Islet of Langerhans (tissue), 1 donor: ENCODE data around the gene YARS1.
"Not testable (repeated sequence)": the region's sequence is repeated elsewhere in the genome, so short reads cannot be mapped to it uniquely, and the experiment has no call there.

Experiments
- FAIRE-seq: peaks from one replicate; lab custom pipeline; 2011; peaks lifted over from hg19 to GRCh38; lab: Jason Lieb, UNC

Gene YARS1

DNA sequence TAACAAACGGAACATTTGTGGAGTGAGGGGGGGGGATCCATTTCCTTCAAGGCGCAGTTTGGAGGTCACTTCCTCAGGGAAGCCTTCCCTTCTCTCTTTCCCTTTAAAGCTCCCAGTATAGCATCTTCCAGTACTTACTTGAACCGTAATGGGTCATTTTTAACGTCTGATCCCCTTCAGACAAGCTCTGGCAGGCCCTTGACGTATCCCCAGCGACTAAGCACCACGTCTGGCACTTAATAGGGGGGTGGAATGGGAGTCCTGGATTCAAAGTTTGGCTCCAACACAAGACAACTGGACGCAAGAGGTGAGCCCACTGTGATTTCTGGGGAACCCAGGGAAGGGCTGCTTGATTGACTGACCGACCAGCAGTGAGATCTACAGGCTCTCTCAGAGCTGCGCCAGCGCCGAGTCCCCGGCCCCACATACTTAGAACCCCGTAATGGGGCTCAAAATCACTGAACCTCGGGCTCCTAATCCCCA is 441 bp downstream of the YARS1 start:
- FAIRE-seq, result no peak

DNA sequence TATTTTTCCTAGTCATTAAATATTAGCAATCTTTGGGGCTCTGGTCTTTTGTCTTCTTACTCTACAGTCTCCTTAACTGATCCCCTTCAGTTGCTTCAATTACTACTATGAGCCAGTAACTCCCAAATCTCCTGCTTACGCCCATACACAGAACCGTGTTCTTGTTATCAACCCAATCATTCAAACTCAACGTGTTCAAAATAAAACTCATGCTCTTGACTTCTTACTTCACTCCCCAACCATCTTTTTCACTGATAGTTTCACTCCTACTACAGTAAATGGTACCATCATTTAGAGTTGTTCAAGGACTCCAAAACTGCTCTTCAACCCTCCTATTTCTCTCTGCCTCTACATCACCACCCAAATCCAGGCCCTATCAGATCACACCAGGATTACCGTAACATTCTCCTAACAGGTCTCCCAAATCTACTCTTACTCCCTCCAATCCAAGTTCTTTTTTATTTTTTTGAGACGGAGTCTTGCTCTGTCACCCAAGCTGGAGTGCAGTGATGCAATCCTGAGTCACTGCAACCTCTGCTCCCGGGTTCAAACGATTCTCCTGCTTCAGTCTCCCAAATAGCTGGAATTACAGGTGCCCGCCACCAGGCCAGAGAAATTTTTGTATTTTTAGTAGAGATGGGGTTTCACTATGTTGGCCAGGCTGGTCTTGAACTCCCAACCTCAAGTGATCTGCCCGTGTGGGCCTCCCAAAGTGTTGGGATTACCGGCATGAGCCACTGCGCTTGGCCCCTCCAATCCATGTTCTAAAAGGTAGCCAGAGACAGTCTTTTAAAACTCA is 3.0 kb downstream of the YARS1 start:
- no peak for FAIRE-seq

DNA sequence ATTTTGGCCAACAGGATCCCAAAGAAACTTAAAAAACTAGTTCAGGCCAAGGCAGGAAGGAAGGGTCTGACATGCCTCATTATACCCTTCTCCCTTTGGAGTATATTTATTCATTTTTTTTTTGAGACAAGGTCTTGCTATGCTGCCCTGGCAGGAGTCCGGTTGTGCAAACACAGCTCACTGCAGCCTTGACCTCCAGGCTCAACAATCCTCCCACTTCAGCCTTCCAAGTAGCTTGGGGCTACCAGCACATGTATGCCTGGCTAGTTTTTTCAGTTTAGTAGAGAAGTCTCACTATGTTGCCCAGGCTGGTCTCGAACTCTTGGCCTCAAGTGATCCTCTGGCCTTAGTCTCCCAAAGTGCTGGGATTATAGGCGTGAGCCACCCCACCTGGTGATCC is 5.2 kb downstream of the YARS1 start:
- FAIRE-seq, result no peak

DNA sequence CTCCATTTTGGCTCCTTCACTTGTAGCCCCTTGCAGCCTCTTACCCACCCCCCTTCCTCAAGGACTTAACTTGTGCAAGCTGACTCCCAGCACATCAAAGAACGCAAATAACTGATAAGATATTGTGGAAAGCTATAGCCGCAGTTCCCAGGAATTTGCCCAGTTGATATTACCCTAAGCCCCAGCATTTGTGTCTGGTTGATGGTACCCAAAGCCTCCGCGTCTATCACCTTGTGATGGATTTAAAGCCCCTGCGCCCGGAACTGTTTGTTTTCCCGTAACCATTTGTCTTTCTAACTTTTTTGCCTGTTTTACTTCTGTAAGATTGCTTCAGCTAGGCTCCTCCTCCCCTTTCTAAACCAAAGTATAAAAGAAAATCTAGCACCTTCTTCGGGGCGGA is 5.9 kb downstream of the YARS1 start:
- no peak for FAIRE-seq

DNA sequence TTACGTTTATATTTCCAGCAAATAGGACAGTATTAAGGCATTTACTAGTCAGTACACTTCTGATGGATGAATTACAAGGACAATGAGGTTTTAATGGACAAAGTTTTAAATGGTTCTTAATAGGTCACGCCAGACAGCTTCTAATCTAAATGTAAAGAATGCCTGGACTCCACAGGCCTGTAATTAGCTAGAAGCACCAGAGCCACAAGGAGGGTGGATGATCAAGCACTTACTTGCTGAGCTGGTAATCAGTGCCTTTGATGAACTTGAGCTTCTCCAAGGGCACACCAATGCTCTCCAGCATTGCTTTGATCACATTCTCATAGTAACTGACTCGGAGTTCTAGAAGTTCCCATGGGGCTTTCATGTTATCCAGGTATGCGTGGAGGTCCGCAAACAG is 6.8 kb downstream of the YARS1 start:
- FAIRE-seq, result no peak

DNA sequence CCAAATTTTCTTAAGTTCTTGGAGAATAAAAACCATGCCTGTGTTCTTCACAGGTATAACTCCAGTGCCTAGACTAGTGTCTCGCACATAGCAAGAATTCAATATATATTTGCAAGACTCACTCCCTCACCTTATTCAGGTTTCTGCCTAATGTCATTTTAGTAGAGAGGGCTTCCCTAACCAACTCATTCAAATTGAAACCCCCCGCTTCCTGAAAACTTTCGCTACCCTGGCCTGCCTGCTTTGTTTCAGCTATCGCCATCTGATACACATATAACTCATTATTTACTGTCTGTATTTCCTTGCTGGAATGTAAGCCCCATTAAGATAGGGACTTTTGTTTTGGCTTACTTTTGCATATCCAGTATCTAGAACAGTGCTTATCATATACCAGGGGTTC is 8.6 kb downstream of the YARS1 start:
- FAIRE-seq, result no peak

DNA sequence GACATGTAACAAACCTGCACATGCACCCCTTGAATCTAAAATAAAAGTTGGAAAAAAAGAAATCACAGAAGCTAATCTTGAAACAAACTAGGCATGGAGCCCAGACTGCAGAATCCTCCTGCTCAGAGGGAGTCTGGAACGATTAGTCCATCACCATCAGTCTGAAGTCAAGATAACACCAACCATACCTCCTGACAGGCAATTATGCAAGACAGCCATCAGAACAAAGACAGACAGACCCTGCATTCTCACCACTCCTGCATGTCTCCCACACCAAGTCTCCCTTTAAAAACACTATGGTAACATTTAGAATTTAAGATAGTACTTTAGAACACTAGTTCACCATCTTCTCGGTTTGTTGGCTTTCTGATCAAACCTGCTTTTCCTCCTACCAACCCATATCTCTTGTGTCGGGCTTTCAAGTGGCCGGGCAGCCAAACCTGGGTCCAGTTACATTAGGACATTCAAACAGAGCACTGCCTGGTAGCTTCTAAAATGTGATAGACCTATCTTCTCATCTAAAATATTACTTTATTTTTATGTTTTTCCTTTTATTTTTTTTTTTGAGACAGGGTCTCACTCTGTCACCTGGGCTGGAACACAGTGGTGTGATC is 10.1 kb downstream of the YARS1 start:
- FAIRE-seq, result no peak

DNA sequence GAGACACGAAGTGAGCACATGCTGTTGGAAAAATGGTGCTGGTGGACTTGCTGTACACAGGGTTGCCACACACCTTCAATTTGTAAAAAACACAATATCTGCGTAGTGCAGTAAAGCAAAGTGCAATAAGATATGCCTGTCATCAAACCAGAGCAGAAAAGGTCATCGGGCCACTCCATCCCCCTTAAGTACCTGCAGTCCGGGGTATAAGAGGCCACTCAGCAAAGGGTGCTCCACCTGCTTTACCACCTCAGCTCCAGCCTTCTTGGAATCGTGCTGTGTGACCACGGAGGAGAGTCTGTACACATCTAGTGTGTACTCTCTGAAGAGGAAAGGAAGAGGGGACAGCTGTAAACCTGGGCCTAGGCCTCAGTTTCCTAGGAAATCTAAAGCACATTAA is 10.9 kb downstream of the YARS1 start:
- FAIRE-seq, result no peak

DNA sequence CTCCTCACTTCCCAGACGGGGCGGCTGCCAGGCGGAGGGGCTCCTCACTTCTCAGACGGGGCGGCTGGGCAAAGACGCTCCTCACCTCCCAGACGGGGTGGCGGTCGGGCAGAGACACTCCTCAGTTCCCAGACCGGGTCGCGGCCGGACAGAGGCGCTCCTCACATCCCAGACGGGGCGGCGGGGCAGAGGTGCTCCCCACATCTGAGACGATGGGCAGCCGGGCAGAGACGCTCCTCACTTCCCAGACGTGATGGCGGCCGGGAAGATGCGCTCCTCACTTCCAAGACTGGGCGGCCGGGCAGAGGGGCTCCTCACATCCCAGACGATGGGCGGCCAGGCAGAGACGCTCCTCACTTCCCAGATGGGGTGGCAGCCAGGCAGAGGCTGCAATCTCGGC is 12.7 kb downstream of the YARS1 start:
- FAIRE-seq, result not testable (repeated sequence)

DNA sequence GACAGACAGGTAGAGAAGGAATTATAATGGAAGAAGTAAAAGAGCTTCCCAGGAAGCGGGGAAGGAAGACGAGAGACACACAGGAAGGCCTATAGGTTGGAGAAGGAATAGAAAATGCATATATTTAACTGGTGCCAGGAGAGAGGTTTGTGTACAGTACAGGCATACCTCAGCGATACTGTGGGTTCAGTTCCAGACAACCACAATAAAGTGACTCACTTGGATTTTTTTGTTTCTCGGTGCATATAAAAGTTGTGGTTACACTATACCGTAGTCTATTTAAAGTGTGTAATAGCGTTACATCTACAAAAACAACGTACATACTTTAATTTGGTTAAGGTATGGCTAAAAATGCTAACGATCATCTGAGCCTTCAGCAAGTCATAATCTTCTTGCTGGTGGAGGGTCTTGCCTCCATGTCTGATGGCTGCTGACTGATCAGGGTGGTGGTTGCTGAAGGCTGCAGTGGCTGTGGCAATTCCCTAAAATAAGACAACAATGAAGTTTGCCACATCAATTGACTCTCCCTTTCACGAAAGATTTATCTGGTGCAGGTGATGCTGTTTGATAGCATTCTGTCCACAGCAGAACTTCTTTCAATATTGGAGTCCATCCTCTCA is 16.0 kb downstream of the YARS1 start:
- no peak for FAIRE-seq

DNA sequence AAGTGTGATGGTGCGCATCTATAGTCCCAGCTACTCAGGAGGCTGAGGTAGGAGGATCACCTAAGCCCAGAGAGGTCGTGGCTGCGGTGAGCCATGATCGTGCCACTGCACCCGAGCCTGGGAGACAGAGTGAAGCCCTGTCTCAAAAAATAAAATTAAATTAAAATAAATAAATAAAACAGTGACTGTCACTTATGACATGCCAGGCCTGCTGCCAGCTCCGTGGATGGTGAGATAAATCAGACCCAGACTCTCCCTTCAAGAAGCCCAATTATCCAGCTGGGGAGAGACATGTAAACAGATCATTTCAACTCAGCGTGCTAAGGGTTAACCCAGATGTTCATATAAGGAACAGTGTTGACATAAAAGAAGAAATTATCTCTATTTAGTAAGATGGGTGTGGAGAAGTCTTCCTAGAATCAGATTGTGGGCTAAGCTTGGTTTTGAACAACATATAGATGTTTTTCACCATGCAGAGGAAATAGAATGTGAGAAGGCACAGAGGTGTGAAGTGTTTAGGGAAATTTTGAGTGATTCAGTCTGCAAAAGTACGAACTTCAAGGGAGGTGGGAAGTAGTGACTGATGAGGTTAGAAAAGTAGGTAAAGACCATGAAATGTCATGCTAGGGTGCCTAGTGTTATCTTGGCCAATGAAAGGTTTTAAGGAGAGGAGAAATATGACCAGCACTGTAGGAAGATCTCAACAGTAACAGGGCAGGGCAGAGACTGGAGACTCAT is 18.3 kb downstream of the YARS1 start:
- FAIRE-seq, result no peak

DNA sequence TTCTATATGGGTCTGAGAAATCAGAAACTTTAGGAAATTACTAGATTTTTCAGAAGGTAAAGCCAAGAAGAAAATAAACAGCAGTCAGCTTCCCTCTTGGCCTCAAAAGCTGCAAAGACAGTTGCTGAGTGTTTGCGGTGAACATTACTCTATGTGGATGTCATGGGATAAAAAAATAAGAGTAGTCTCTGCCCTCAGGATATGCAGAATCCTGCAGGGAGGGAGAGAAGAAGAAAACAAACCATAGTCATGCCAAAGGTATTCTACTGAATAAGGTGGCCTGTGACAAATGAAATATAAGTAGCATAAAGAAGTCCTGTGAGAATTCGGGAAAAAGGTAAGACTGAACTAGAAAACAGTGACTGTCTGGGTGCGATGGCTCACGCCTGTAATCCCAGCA is 19.0 kb downstream of the YARS1 start:
- FAIRE-seq, result no peak

DNA sequence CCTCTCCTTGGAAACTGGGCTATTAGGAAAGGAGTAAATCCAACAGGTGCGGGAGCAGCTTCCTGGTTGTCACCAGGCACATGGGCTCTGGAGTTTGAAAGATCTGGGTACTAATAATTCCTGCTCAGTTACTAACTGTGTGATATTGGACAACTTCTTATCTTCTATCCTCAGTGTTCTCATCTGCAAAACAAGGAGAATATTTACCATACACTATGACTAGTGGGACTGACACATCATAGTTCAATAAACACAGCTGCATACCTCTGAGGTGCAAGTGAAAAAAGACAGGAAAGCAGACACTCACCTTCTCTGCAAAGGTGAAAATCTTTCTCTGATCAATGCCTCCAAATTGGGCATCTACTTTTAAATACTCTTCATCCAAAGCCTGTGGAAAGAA is 19.7 kb downstream of the YARS1 start:
- no peak for FAIRE-seq

DNA sequence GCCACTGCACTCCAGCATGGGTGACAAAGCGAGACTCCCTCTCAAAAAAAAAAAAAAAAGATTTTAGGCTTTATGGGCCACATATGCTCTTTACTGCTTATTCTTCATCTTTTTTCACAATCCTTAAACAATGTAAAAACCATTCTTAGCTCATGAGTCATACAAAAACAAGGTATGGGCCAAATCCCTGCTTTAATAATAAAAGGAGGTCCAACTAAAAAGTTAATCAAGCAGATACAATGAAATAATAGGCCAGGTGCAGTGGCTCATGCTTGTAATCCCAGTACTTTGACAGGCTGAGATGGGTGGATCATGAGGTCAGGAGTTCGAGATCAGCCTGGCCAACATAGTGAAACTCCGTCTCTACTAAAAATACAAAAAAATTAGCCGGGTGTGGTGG is 21.4 kb downstream of the YARS1 start:
- not testable (repeated sequence) for FAIRE-seq

DNA sequence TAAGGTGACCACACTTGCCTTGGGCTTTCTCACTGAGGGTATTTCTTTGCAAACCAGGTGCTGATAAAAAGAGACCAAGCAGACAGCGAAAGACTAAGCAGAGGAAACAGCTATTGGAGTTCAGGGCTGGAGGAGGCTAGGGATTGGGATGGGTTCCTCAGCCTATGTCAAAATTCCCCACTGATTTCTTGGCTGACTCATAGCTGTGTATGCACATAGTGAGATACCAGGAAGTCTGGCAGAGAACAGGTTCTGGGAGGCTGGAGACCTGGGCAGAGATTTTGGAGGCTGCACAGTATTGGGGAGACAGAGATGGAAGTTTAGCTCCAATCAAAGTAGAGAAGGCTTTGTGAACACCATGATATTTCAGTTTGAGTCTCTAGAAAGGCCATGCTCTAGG is 25.3 kb downstream of the YARS1 start:
- FAIRE-seq, result no peak

DNA sequence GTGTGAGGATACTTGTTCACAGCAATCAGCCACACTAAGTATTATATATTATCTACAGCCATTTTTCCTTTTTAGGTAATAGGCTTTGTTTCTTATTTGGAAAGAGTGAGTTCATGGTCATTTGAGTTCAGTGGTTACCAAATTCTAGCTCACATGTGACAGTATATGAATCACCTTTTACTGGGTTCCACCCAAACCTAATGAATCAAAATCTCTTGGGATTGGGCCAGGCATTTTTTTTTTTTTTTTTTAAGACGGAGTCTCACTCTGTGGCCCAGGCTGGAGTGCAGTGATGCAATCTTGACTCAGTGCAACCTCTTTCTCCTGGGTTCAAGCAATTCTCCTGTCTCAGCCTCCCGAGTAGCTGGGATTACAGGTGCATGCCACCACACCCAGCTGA is 27.8 kb downstream of the YARS1 start:
- not testable (repeated sequence) for FAIRE-seq

DNA sequence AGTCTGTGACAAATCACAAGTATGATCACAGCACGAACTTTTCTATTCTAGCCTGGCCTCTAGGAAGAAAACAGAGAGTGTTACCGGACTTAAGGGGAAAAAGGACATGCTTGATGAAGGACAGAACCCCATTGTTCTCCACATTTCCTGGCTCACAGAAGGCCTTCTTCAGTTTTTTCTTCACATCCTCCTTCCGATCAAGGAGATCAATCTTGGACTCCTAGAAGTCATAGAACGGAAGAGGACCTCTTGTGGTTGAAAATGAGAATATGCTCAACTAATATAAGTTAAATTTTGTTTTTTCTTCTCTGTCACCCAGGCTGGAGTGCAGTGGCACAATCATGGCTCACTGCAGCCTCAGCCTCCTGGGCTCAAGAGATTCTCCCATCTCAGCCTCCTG is 30.3 kb downstream of the YARS1 start:
- no peak for FAIRE-seq

DNA sequence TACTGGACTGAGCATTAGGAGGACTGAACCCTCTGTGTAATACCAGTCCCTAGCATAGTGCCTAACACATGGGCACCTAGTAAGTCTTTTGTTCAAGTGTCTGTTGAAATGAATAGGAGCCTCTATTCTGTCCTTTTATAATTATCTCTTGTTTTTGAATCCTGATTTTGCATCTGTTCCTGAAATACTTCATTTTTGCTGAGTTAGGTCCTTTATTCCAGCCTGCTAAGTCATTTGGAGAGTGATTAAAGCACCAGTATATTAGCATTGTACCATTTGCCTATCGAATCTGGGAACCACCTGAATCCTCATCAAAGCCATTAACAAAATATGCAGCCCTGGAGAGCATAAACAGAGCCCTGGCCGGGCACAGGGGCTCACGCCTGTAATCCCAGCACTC is 32.3 kb downstream of the YARS1 start:
- no peak for FAIRE-seq

DNA sequence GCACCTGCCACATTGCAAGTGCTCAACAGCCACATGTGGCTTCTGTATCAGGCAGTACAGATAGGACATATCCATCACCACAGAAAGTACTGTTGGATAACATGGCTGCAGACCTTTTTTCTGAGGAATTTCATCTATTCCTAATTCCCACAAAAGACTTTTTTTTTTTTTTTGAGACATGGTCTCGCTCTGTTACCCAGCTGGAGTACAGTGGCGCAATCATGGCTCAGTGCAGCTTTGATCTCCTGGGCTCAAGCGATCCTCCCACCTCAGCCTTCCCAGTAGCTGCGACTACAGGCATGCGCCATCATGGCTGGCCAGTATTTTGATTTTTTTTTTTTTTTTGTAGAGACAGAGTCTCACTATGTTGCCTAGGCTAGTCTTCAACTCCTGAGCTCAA is 33.3 kb downstream of the YARS1 start:
- FAIRE-seq, result no peak

DNA sequence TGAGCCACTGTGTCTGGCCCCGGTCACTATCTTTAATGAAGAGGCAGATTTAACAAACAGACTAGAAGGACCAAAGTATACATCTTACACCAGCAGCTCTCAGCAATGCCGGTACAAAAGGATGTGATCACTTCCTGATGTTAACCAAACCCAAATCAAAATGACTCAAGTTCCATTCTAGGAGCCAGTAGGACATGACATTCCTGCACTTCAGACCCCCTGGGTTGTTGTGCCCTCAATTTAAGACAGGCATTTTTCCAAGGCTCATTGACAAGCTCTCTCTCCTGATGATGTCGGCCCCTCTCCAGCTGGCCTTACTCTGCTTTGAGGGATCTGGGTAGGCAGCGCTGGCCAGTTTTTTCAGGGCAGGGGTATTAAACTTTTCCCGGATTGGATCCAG is 35.1 kb downstream of the YARS1 start:
- no peak for FAIRE-seq

DNA sequence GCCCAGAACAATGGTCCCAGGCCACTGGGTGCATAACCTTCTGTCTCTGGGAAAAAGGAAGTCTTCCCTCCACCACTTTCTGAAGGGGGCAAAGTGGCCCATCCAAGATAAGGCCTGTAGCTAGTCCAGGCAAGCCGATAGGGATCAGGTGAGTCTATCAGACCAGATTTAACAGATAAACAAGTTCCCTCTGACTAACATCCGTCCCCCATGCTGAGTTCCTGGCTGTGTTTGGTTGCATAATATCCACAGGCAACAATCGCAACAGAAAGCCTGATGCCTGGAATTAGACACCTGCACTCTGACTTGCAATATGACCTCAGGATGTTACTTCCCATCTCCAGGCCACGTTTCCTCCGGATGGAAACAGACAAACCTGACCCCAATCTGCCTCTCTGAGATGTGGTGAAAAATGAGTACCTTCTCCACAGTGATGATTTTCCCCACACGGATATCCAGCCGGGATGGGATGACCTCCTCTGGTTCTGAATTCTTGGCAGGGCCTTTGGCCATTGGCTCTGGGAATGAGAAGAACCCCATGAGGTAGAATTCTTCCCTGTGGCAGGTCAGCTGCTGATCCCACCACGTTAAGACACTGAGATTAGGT is 36.4 kb downstream of the YARS1 start:
- no peak for FAIRE-seq

DNA sequence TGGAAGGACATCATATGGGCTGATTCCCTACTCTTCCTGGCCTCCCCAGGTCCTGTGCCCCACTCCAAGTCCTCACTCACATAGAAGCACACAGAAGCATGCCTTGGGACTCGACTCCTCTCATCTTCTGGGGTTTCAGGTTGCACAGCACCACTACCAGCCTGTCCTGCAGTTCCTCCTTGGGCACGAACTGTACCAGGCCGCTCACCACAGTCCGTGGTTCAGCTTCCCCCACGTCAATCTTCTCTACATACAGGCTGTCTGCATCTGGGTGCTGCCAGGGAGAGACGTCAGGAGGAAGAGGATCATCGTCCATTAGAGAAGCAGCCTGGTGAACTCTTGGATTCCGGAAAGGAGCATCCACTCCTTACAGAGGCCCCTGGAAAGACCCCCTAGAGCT is 37.2 kb downstream of the YARS1 start:
- FAIRE-seq, result no peak

DNA sequence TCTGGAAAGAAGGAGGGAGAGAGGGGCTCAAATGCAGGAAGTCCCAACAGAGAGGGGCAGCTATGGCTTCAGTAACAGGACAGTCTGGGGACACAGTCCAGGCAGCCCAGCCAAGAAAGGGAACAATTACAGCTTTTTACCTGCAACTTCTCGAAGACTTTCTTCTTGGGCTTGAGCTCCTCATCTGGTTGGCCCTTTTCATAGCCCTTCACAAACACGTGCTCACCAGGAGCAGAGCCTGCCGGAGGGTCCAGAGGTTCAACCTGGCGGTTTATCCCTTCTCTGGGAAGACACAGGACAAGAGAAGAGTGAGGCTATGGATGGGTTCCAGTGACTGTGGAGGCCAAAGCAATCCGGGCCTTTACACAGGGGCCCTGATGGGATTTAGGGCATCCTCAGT is 37.9 kb downstream of the YARS1 start:
- no peak for FAIRE-seq
